OCI-LY3 (cell line): ENCODE data around the gene SPEF2.

ENCODE experiments used
- H2AFZ ChIP-seq: fragments of 200-600, 300-600 bp; shearing (Covaris generic); 2 replicates; pipeline ENCODE4 v1.6.0; 2014; ENCODE audit warnings: antibody characterized with exemption, low read depth, low read length
- H3K27ac ChIP-seq: fragments of 200-600, 300-600 bp; sonication (generic); 2 replicates; pipeline ENCODE4 v1.5.1; 2014; ENCODE audit warnings: mild to moderate bottlenecking, low read length, moderate library complexity, mixed read lengths
- H3K27me3 ChIP-seq: fragments of 200-600, 300-600 bp; sonication (generic); 2 replicates; pipeline ENCODE4 v1.6.1; 2014; ENCODE audit warnings: low read depth, low read length, mixed read lengths
- H3K36me3 ChIP-seq: fragments of 200-600, 300-600 bp; sonication (generic); replicated peaks from 2 replicates; pipeline ENCODE3; 2014; ENCODE audit warnings: low read depth, low read length, mixed read lengths
- H3K4me1 ChIP-seq: fragments of 300-600, 200-600 bp; sonication (generic); 2 replicates; pipeline ENCODE4 v1.6.1; 2014; ENCODE audit warnings: low read length, mixed read lengths
- H3K4me2 ChIP-seq: fragments of 200-600, 300-600 bp; sonication (generic); 2 replicates; pipeline ENCODE4 v1.6.1; 2014; ENCODE audit warnings: low read length, mixed read lengths
- H3K4me3 ChIP-seq: fragments of 300-600, 200-600 bp; sonication (generic); 2 replicates; pipeline ENCODE4 v1.5.1; 2014; ENCODE audit warnings: antibody characterized with exemption, mild to moderate bottlenecking, low read length, moderate library complexity
- H3K79me2 ChIP-seq: fragments of 300-600, 200-600 bp; shearing (Covaris generic); 2 replicates; pipeline ENCODE4 v1.6.1; 2014; ENCODE audit warnings: mild to moderate bottlenecking, low read length, mixed read lengths
- H3K9ac ChIP-seq: fragments of 300-600, 200-600 bp; shearing (Covaris generic); 2 replicates; pipeline ENCODE4 v1.6.0; 2014; ENCODE audit warnings: mild to moderate bottlenecking, low read length, moderate library complexity
- H3K9me3 ChIP-seq: fragments of 200-600, 300-600 bp; shearing (Covaris generic); 2 replicates; pipeline ENCODE4 v1.6.1; 2014; ENCODE audit warnings: low read length, mixed read lengths; ENCODE audit not compliant: insufficient read depth
- H4K20me1 ChIP-seq: fragments of 200-600, 300-600 bp; sonication (generic); 2 replicates; pipeline ENCODE4 v1.6.1; 2016; ENCODE audit warnings: low read length, mixed read lengths; ENCODE audit not compliant: insufficient read depth
- CTCF ChIP-seq: fragments of 200-600, 300-600 bp; sonication (generic); IDR thresholded peaks from 2 replicates; pipeline ENCODE4 v1.5.1; 2014; ENCODE audit warnings: antibody characterized with exemption, low read length, low read depth
- EZH2phosphoT487 ChIP-seq: fragments of 200-600 bp; shearing (Covaris generic); IDR thresholded peaks from 2 replicates; pipeline ENCODE4 v1.6.1; 2018; ENCODE audit warnings: antibody characterized with exemption, mixed run types, low read depth

Gene SPEF2

GRCh38 chr5:35781181-35781790 lies 163.6 kb downstream of the SPEF2 start:
- H3K27ac ChIP-seq: no peak overlapping the region
- H3K36me3 ChIP-seq: no peaks in the 10 kb centered on the region
- H3K4me2 ChIP-seq: no peak overlapping the region
- H4K20me1 ChIP-seq: no peaks in the 10 kb centered on the region
- no peaks in the 10 kb centered on the region for H3K9me3 ChIP-seq
- TF ChIP-seq CTCF (no peak), EZH2phosphoT487 (no peak)
- no peak overlapping the region for H3K4me3 ChIP-seq
- no peak overlapping the region for H2AFZ ChIP-seq
- no peaks in the 10 kb centered on the region for H3K27me3 ChIP-seq
- H3K4me1 ChIP-seq: no peaks in the 10 kb centered on the region
- no peaks in the 10 kb centered on the region for H3K79me2 ChIP-seq
- no peak overlapping the region for H3K9ac ChIP-seq

- TF ChIP-seq EZH2phosphoT487 (no peak), CTCF (no peak)
- Histone ChIP-seq H3K9ac (no peak overlapping the region), H3K4me2 (no peak overlapping the region), H3K4me1 (no peaks in the 10 kb centered on the region), H3K79me2 (no peaks in the 10 kb centered on the region), H3K9me3 (no peaks in the 10 kb centered on the region), H2AFZ (no peak overlapping the region), H4K20me1 (no peaks in the 10 kb centered on the region), H3K4me3 (no peak overlapping the region), H3K27ac (no peak overlapping the region), H3K27me3 (no peaks in the 10 kb centered on the region), H3K36me3 (no peaks in the 10 kb centered on the region)
These were observed 165.9 kb downstream of the SPEF2 start for GRCh38 chr5:35783551-35783950.

DNA sequence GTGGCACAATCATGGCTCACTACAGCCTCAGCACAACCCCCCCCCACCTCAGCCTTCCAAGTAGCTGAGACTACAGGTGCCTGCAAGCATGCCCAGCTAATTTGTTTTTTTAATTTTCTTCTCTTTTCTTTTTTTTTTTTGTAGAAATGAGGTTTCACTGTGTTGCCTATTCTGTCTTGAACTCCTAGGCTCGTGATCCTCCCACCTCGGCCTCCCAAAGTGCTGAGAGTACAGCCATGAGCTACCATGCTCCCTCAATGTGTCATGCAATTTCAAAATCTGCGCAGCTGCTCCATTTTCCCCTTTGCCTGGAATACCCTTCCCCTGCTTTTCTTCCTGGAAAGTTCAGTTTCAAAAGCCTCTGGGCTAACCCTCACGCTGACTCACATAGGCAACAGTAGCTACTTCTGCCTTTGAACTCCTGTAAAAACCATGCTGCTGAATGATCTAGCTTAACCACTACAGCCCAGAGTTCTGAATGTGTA lies 168.0 kb downstream of the SPEF2 start:
- H3K4me1 ChIP-seq: no peaks in the 10 kb centered on the region
- no peak overlapping the region for H2AFZ ChIP-seq
- no peak overlapping the region for H3K27ac ChIP-seq
- no peaks in the 10 kb centered on the region for H3K9me3 ChIP-seq
- no peak overlapping the region for H3K9ac ChIP-seq
- H3K4me3 ChIP-seq: no peak overlapping the region
- no peak overlapping the region for H3K4me2 ChIP-seq
- no peaks in the 10 kb centered on the region for H3K27me3 ChIP-seq
- H4K20me1 ChIP-seq: no peaks in the 10 kb centered on the region
- no peaks in the 10 kb centered on the region for H3K36me3 ChIP-seq
- H3K79me2 ChIP-seq: no peaks in the 10 kb centered on the region
- TF ChIP-seq CTCF: no peak
- no peak for TF ChIP-seq EZH2phosphoT487

GRCh38 chr5:35788724-35789123 lies 171.1 kb downstream of the SPEF2 start:
- no peak overlapping the region for H3K4me2 ChIP-seq
- no peaks in the 10 kb centered on the region for H3K79me2 ChIP-seq
- no peak for TF ChIP-seq EZH2phosphoT487
- TF ChIP-seq CTCF: no peak
- H4K20me1 ChIP-seq: no peaks in the 10 kb centered on the region
- H3K4me1 ChIP-seq: no peaks in the 10 kb centered on the region
- H3K9me3 ChIP-seq: no peaks in the 10 kb centered on the region
- no peaks in the 10 kb centered on the region for H3K36me3 ChIP-seq
- H3K4me3 ChIP-seq: no peak overlapping the region
- no peak overlapping the region for H3K27ac ChIP-seq
- H3K9ac ChIP-seq: no peak overlapping the region
- H3K27me3 ChIP-seq: no peaks in the 10 kb centered on the region
- no peak overlapping the region for H2AFZ ChIP-seq
